K562 (cell line): ENCODE data around the gene NPTXR. TPM values are rescaled to one million over a fixed set of nuclear protein-coding genes. Genes with fewer than 3 reads are reported as not detected.

Experiments used
- HDAC6 ChIP-seq: IDR thresholded peaks from 2 replicates; pipeline ENCODE4 v1.6.1; 2012; ENCODE audit warnings: low read depth, mild to moderate bottlenecking, control low read depth, inconsistent platforms, low read length, moderate library complexity
- KLF10 ChIP-seq: fragments of 250-450 bp; sonication (Bioruptor Pico); IDR thresholded peaks from 2 replicates; pipeline ENCODE4 v1.6.1; 2021; ENCODE audit warnings: matching md5 sums
- LCOR ChIP-seq: sonication (generic); formaldehyde crosslinking; IDR thresholded peaks from 2 replicates; pipeline ENCODE4 v1.8.0; 2022; ENCODE audit warnings: mild to moderate bottlenecking, missing genetic modification reagents
- MAX ChIP-seq: sonication (generic); formaldehyde crosslinking; IDR thresholded peaks from 2 replicates; pipeline ENCODE4 v1.9.0; 2022; ENCODE audit warnings: mild to moderate bottlenecking, missing genetic modification reagents
- MTA1 ChIP-seq: fragments of 450-650 bp; IDR thresholded peaks from 2 replicates; pipeline ENCODE4 v1.6.1; 2017; ENCODE audit warnings: borderline replicate concordance
- MYC ChIP-seq, 2 experiments: fragments of 250-450 bp in 1 of 2; sonication (Bioruptor Pico) in 1 of 2; IDR thresholded peaks; 2 replicates each; pipeline versions ENCODE4 v1.5.1 to v1.6.1; 2012 to 2021; ENCODE audit warnings: low read depth in 2 of 2, borderline replicate concordance in 1 of 2, improper control_type of control experiment in 1 of 2, low read length in 1 of 2, mild to moderate bottlenecking in 1 of 2, moderate library complexity in 1 of 2
- NR2C1 ChIP-seq, 2 experiments: fragments of 450-650 bp; IDR thresholded peaks; 2 replicates each; pipeline ENCODE4 v1.6.1; 2017; ENCODE audit warnings: mild to moderate bottlenecking in 2 of 2, antibody characterized with exemption in 1 of 2, inconsistent platforms in 1 of 2, missing compliant biosample characterization in 1 of 2, missing genetic modification characterization in 1 of 2
- POLR2G ChIP-seq: fragments of 200-400 bp; formaldehyde crosslinking; IDR thresholded peaks from 2 replicates; pipeline ENCODE4 v1.6.1; 2017; ENCODE audit warnings: low read depth, mild to moderate bottlenecking, antibody characterized with exemption, low read length, moderate library complexity
- TRIM28 ChIP-seq: fragments of 450-650 bp; IDR thresholded peaks from 2 replicates; pipeline ENCODE4 v1.6.1; 2017
- ZBTB11 ChIP-seq, 3 experiments: fragments of 200-800 bp in 1 of 3; fragments of 250-450 bp in 1 of 3; fragments of 450-650 bp in 1 of 3; sonication (Bioruptor Pico) in 1 of 3; sonication (Bioruptor generic) in 1 of 3; formaldehyde crosslinking in 1 of 3; IDR thresholded peaks; 2 replicates each; pipeline versions ENCODE4 v1.6.1 to v1.8.0; 2016 to 2022; ENCODE audit warnings: mild to moderate bottlenecking in 2 of 3, missing genetic modification characterization in 2 of 3, missing compliant biosample characterization in 1 of 3, moderate library complexity in 1 of 3
- ZNF232 ChIP-seq: sonication (generic); formaldehyde crosslinking; IDR thresholded peaks from 2 replicates; pipeline ENCODE4 v1.8.0; 2022; ENCODE audit warnings: mild to moderate bottlenecking, missing genetic modification reagents
- ZNF518B ChIP-seq: fragments of 250-450 bp; sonication (Bioruptor Pico); IDR thresholded peaks from 2 replicates; pipeline ENCODE4 v1.5.0; 2021; ENCODE audit warnings: mild to moderate bottlenecking, moderate library complexity
- polyA plus RNA-seq, 8 experiments: library from polyadenylated mRNA; depleted of rRNA in 4 of 8; stranded (reverse) in 5 of 8; unstranded in 3 of 8; fragments of >200 nt; fragmentation: Nextera tagmentation in 2 of 8; fragmentation: Illumina TruSeq in 1 of 8; extraction: Ambion mirVana in 2 of 8; extraction: Trizol in 1 of 8; gene quantifications; 2 replicates each; pipeline versions ENCODE4 v1.2.1 to v1.2.3, GENCODE V29; 2011 to 2014; ENCODE audit warnings: inconsistent platforms in 1 of 8, missing spikeins in 1 of 8
- total RNA-seq, 7 experiments: library from RNA; depleted of rRNA in 6 of 7; stranded (reverse); fragments of >200 nt in 6 of 7; fragmentation: Illumina TruSeq in 2 of 7; extraction: Trizol in 2 of 7; gene quantifications; 2 replicates each; pipeline versions ENCODE4 v1.2.1 to v1.2.3, GENCODE V29; 2011 to 2021; ENCODE audit warnings: low replicate concordance in 1 of 7
- TF ChIP-seq, protein P1 (sequence below): fragments of 450-650 bp; IDR thresholded peaks from 2 replicates; pipeline ENCODE4 v1.6.1; 2016
- TF ChIP-seq, protein P2 (sequence below): fragments of 450-650 bp; IDR thresholded peaks from 2 replicates; pipeline ENCODE4 v1.6.1; 2016; ENCODE audit warnings: borderline replicate concordance

The NPTXR gene
- total and polyA plus RNA-seq, 9 of the 15 experiments (the other 6 are each of a cell fraction or from before 2014, with no cell fraction given) = 0.01 to 3.1 (median 1.1) TPM

DNA sequence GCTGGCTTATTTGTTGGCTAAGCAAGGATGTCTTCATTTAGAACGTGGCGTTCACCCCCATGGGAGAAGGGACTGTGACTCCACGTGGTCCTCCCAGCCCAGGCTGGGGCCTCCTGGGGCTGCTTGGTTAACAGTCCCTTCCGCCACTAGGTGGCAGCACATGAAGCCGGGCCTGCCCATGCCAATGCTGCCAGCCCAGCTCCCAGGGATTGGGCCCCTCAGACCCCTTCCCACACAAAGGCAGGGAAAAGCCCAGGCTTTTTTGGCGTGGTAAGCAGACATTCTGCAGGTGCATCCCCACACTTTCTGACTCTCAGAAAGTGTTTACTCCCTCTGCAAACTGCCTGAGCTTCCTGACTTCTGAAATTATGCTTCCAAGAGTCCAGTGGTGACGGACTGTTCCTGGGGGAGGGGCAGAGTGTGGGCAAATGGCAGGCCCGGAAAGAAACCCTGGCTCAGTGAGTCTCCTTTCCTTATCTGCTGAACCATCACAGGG, 25.1 kb upstream of the NPTXR start (continued):
- TF ChIP-seq, protein P1, sequence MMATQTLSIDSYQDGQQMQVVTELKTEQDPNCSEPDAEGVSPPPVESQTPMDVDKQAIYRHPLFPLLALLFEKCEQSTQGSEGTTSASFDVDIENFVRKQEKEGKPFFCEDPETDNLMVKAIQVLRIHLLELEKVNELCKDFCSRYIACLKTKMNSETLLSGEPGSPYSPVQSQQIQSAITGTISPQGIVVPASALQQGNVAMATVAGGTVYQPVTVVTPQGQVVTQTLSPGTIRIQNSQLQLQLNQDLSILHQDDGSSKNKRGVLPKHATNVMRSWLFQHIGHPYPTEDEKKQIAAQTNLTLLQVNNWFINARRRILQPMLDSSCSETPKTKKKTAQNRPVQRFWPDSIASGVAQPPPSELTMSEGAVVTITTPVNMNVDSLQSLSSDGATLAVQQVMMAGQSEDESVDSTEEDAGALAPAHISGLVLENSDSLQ = no peak
- no peak for TF ChIP-seq ZBTB11 (CRISPR knock-in tag; IDR thresholded peaks at IDR 0.05)
- TF ChIP-seq HDAC6 = no peak
- no peak for TF ChIP-seq MTA1
- no peak for TF ChIP-seq POLR2G
- peak; percentile 84 for TF ChIP-seq MYC (IDR thresholded peaks at IDR 0.05; ENCODE audit: low read depth, low read length)
- no peak for TF ChIP-seq MYC (CRISPR knock-in tag; IDR thresholded peaks at IDR 0.05; ENCODE audit: borderline replicate concordance, low read depth)
- TF ChIP-seq KLF10 (CRISPR knock-in tag) = no peak
- no peak for TF ChIP-seq ZNF518B (CRISPR knock-in tag)
- TF ChIP-seq LCOR (CRISPR knock-in tag) = no peak
- TF ChIP-seq MAX (CRISPR knock-in tag) = peak; percentile 52; the same call in 1 of the 2 replicates
- TF ChIP-seq, protein P2, sequence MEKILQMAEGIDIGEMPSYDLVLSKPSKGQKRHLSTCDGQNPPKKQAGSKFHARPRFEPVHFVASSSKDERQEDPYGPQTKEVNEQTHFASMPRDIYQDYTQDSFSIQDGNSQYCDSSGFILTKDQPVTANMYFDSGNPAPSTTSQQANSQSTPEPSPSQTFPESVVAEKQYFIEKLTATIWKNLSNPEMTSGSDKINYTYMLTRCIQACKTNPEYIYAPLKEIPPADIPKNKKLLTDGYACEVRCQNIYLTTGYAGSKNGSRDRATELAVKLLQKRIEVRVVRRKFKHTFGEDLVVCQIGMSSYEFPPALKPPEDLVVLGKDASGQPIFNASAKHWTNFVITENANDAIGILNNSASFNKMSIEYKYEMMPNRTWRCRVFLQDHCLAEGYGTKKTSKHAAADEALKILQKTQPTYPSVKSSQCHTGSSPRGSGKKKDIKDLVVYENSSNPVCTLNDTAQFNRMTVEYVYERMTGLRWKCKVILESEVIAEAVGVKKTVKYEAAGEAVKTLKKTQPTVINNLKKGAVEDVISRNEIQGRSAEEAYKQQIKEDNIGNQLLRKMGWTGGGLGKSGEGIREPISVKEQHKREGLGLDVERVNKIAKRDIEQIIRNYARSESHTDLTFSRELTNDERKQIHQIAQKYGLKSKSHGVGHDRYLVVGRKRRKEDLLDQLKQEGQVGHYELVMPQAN = no peak
- no peak for TF ChIP-seq NR2C1 (IDR thresholded peaks at IDR 0.05)
- no peak for TF ChIP-seq NR2C1 (tag; IDR thresholded peaks at IDR 0.05)
- TF ChIP-seq ZNF232 (CRISPR knock-in tag) = no peak
- no peak for TF ChIP-seq TRIM28
